NCI-H1436 treated with DMSO at 0.1 percent for 48 hours (cell line): ENCODE measurements around the gene GAS6.

Experiments used
- DNase-seq: peaks from one replicate; lab custom pipeline; 2025; lab: John Stamatoyannopoulos, UW

Gene GAS6

GRCh38 chr13:113819731-113820715 lies 43.9 kb downstream of the GAS6 start:
- no peak for DNase-seq

- DNase-seq, result no peak
Observed at GRCh38 chr13:113819341-113819730, 44.5 kb downstream of the GAS6 start.

GRCh38 chr13:113818700-113819295 lies 45.1 kb downstream of the GAS6 start:
- no peak for DNase-seq

- no peak for DNase-seq
Observed at GRCh38 chr13:113817860-113818691, 45.8 kb downstream of the GAS6 start.

- no peak for DNase-seq
Observed at GRCh38 chr13:113816946-113817859, 46.7 kb downstream of the GAS6 start.

GRCh38 chr13:113816254-113816929 lies 47.5 kb downstream of the GAS6 start:
- DNase-seq, result no peak

GRCh38 chr13:113815151-113816058 lies 48.5 kb downstream of the GAS6 start:
- DNase-seq, result no peak

GRCh38 chr13:113814435-113814821 lies 49.4 kb downstream of the GAS6 start:
- DNase-seq, result no peak

GRCh38 chr13:113813749-113814434 lies 50.0 kb downstream of the GAS6 start:
- DNase-seq, result no peak

GRCh38 chr13:113813070-113813748 lies 50.7 kb downstream of the GAS6 start:
- DNase-seq, result no peak

GRCh38 chr13:113812178-113813040 lies 51.5 kb downstream of the GAS6 start:
- DNase-seq, result no peak

- DNase-seq, result no peak
Observed at GRCh38 chr13:113811081-113811928, 52.6 kb downstream of the GAS6 start.

GRCh38 chr13:113810640-113811039 lies 53.2 kb downstream of the GAS6 start:
- DNase-seq, result no peak

- DNase-seq, result no peak
Observed at GRCh38 chr13:113809934-113810333, 53.9 kb downstream of the GAS6 start.

- no peak for DNase-seq
Observed at GRCh38 chr13:113808058-113808834, 55.6 kb downstream of the GAS6 start.

GRCh38 chr13:113806526-113806925 lies 57.4 kb downstream of the GAS6 start:
- no peak for DNase-seq
